ENCODE results near the gene OR3A1.
"Not testable (repeated sequence)": the region's sequence is repeated elsewhere in the genome, so short reads cannot be mapped to it uniquely, and the experiment has no call there.

The OR3A1 gene

GRCh38 chr17:3298260-3298659, at the start of gene OR3A1:
OR3A1 (minus strand) TSS chr17:3298360; CDS start chr17:3292582, 5,778 bp downstream.
- DNase-seq: no peak

GRCh38 chr17:3342782-3343181, 44.6 kb upstream of the OR3A1 start:
- DNase-seq: not testable (repeated sequence)

GRCh38 chr17:3335876-3336275, 37.7 kb upstream of the OR3A1 start:
- no peak for DNase-seq

- DNase-seq: no peak
Observed at GRCh38 chr17:3318336-3318735, 20.2 kb upstream of the OR3A1 start.

- no peak for DNase-seq
Observed at GRCh38 chr17:3316836-3317235, 18.7 kb upstream of the OR3A1 start.

- DNase-seq: no peak
Observed at GRCh38 chr17:3308603-3309002, 10.4 kb upstream of the OR3A1 start.

GRCh38 chr17:3295632-3296031, 2.5 kb downstream of the OR3A1 start:
- no peak for DNase-seq

- not testable (repeated sequence) for DNase-seq
Observed at GRCh38 chr17:3293548-3293947, 4.6 kb downstream of the OR3A1 start.

- no peak for DNase-seq
Observed at GRCh38 chr17:3282901-3283300, 15.3 kb downstream of the OR3A1 start.

GRCh38 chr17:3276126-3276525, 22.0 kb downstream of the OR3A1 start:
- no peak for DNase-seq

- DNase-seq: no peak
Observed at GRCh38 chr17:3271072-3271848, 26.9 kb downstream of the OR3A1 start.

- DNase-seq: no peak
Observed at GRCh38 chr17:3260600-3260999, 37.6 kb downstream of the OR3A1 start.

- no peak for DNase-seq
Observed at GRCh38 chr17:3260163-3260562, 38.0 kb downstream of the OR3A1 start.

- DNase-seq: no peak
Observed at GRCh38 chr17:3256575-3256974, 41.6 kb downstream of the OR3A1 start.

GRCh38 chr17:3249013-3249412, 49.1 kb downstream of the OR3A1 start:
- not testable (repeated sequence) for DNase-seq

- DNase-seq: not testable (repeated sequence)
Observed at GRCh38 chr17:3244841-3245240, 53.3 kb downstream of the OR3A1 start.

GRCh38 chr17:3241044-3241443, 57.1 kb downstream of the OR3A1 start:
- not testable (repeated sequence) for DNase-seq

Measured in CD4-positive, alpha-beta T cell treated with Interleukin-10 for 1 hour (primary cell).